HG03520 (cell line): ENCODE results near the gene HOTAIR.

Source experiments
- ATAC-seq: cut with Tn5 transposase; IDR thresholded peaks from one replicate; pipeline ENCODE4 v1.9.1; 2021; ENCODE audit warnings: mild to moderate bottlenecking, moderate library complexity; ENCODE audit not compliant: unreplicated experiment

The HOTAIR gene

GRCh38 chr12:53949631-53950436 is 24.9 kb downstream of the HOTAIR start:
- no peak for ATAC-seq

- ATAC-seq, result no peak
Observed at GRCh38 chr12:53948650-53949593, 25.8 kb downstream of the HOTAIR start.

- no peak for ATAC-seq
Observed at GRCh38 chr12:53947743-53948142, 27.0 kb downstream of the HOTAIR start.

GRCh38 chr12:53944907-53945847 is 29.6 kb downstream of the HOTAIR start:
- ATAC-seq, result no peak

- ATAC-seq, result no peak
Observed at GRCh38 chr12:53944209-53944608, 30.5 kb downstream of the HOTAIR start.

GRCh38 chr12:53942467-53942997 is 32.2 kb downstream of the HOTAIR start:
- ATAC-seq, result no peak

- ATAC-seq, result no peak
Observed at GRCh38 chr12:53941750-53942149, 33.0 kb downstream of the HOTAIR start.

GRCh38 chr12:53941187-53941586 is 33.6 kb downstream of the HOTAIR start:
- no peak for ATAC-seq

GRCh38 chr12:53940443-53941014 is 34.2 kb downstream of the HOTAIR start:
- no peak for ATAC-seq

- ATAC-seq, result no peak
Observed at GRCh38 chr12:53939141-53940108, 35.3 kb downstream of the HOTAIR start.

- ATAC-seq, result no peak
Observed at GRCh38 chr12:53938326-53939140, 36.2 kb downstream of the HOTAIR start, which contains the start of gene HOXC13. TSS of gene HOXC13 (plus strand) at chr12:53938831. CDS start at chr12:53938907, 76 bp downstream.

- no peak for ATAC-seq
Observed at GRCh38 chr12:53937596-53938325, 37.0 kb downstream of the HOTAIR start.

GRCh38 chr12:53937099-53937498 is 37.7 kb downstream of the HOTAIR start:
- ATAC-seq, result no peak

- no peak for ATAC-seq
Observed at GRCh38 chr12:53935383-53936341, 39.1 kb downstream of the HOTAIR start.

GRCh38 chr12:53932915-53933314 is 41.8 kb downstream of the HOTAIR start:
- no peak for ATAC-seq
